WTC11 (cell line): Measurements from ENCODE around the gene DPYSL3. TPM values are rescaled to one million over a fixed set of nuclear protein-coding genes. Genes with fewer than 3 reads are reported as not detected.

ENCODE experiments used
- ATAC-seq: fragments of 200-7000 bp; cut with Tn5 transposase; 2 replicates; pipeline ENCODE4 v1.10.0; 2021; ENCODE audit warnings: mild to moderate bottlenecking, moderate library complexity
- CTCF ChIA-PET: fragments of 300-600 bp; sonication (Branson Sonifier 250); formaldehyde crosslinking; loops from one replicate; lab custom pipeline; 2021; ENCODE audit warnings: antibody characterized with exemption; lab: Charles Lee
- POLR2A ChIA-PET: fragments of 350-600 bp; sonication (Branson Sonifier 250); formaldehyde crosslinking; loops from one replicate; lab custom pipeline; 2021; ENCODE audit warnings: antibody characterized with exemption; lab: Charles Lee
- DNase-seq: peaks from one replicate; pipeline ENCODE4 v3.0.0; 2021; ENCODE audit warnings: low spot score
- H3K27ac Mint-ChIP-seq: 2 replicates; pipeline ENCODE4 v1.8.0; 2021; ENCODE audit warnings: mixed read lengths
- H3K27me3 Mint-ChIP-seq: 2 replicates; pipeline ENCODE4 v1.8.0; 2021; ENCODE audit warnings: low read depth, mild to moderate bottlenecking, moderate library complexity, mixed read lengths
- H3K36me3 Mint-ChIP-seq: 2 replicates; pipeline ENCODE4 v1.8.0; 2021; ENCODE audit warnings: mixed read lengths
- H3K4me1 Mint-ChIP-seq: 2 replicates; pipeline ENCODE4 v1.8.0; 2022; ENCODE audit warnings: mixed read lengths
- H3K4me3 Mint-ChIP-seq: 2 replicates; pipeline ENCODE4 v1.8.0; 2021; ENCODE audit warnings: mild to moderate bottlenecking, moderate library complexity, mixed read lengths
- H3K9me3 Mint-ChIP-seq: 2 replicates; pipeline ENCODE4 v1.8.0; 2021; ENCODE audit warnings: mixed read lengths
- ATF1 ChIP-seq: sonication (generic); formaldehyde crosslinking; IDR thresholded peaks from 2 replicates; pipeline ENCODE4 v1.8.1; 2023; ENCODE audit warnings: mild to moderate bottlenecking, moderate library complexity, missing genetic modification reagents
- CREM ChIP-seq: sonication (generic); formaldehyde crosslinking; IDR thresholded peaks from 2 replicates; pipeline ENCODE4 v1.8.1; 2022; ENCODE audit warnings: mild to moderate bottlenecking, missing genetic modification reagents, moderate library complexity
- E2F1 ChIP-seq: sonication (generic); formaldehyde crosslinking; IDR thresholded peaks from 2 replicates; pipeline ENCODE4 v1.8.0; 2022; ENCODE audit warnings: mild to moderate bottlenecking, missing genetic modification reagents
- EMX1 ChIP-seq: fragments of 250-450 bp; sonication (Bioruptor Pico); IDR thresholded peaks from 2 replicates; pipeline ENCODE4 v1.8.0; 2021; ENCODE audit warnings: mild to moderate bottlenecking
- GTF2I ChIP-seq: fragments of 250-450 bp; sonication (Bioruptor Pico); conservative IDR thresholded peaks from 2 replicates; pipeline ENCODE4 v1.4.0; 2021; ENCODE audit warnings: mild to moderate bottlenecking
- IRF1 ChIP-seq: sonication (generic); formaldehyde crosslinking; IDR thresholded peaks from 2 replicates; pipeline ENCODE4 v1.8.0; 2023; ENCODE audit warnings: missing genetic modification reagents
- IRF2 ChIP-seq: sonication (generic); formaldehyde crosslinking; IDR thresholded peaks from 2 replicates; pipeline ENCODE4 v1.8.0; 2022; ENCODE audit warnings: low read depth, missing genetic modification reagents, borderline replicate concordance
- JAZF1 ChIP-seq: fragments of 250-450 bp; sonication (Bioruptor Pico); IDR thresholded peaks from 2 replicates; pipeline ENCODE4 v1.9.0; 2021; ENCODE audit warnings: moderate library complexity, mild to moderate bottlenecking, inconsistent platforms
- MLX ChIP-seq: sonication (generic); formaldehyde crosslinking; IDR thresholded peaks from 2 replicates; pipeline ENCODE4 v1.8.1; 2023; ENCODE audit warnings: mild to moderate bottlenecking, missing genetic modification reagents, moderate library complexity
- MXD4 ChIP-seq: fragments of 250-450 bp; sonication (Bioruptor Pico); IDR thresholded peaks from 2 replicates; pipeline ENCODE4 v1.8.0; 2021; ENCODE audit warnings: mild to moderate bottlenecking, moderate library complexity, borderline replicate concordance
- MYBL2 ChIP-seq: sonication (generic); formaldehyde crosslinking; IDR thresholded peaks from 2 replicates; pipeline ENCODE4 v1.8.1; 2023; ENCODE audit warnings: mild to moderate bottlenecking, moderate library complexity, missing genetic modification reagents
- NFATC4 ChIP-seq: fragments of 250-450 bp; sonication (Bioruptor Pico); IDR thresholded peaks from 2 replicates; pipeline ENCODE4 v1.9.0; 2021; ENCODE audit warnings: mild to moderate bottlenecking
- NFE2L1 ChIP-seq: sonication (generic); formaldehyde crosslinking; IDR thresholded peaks from 2 replicates; pipeline ENCODE4 v1.8.1; 2023; ENCODE audit warnings: missing genetic modification reagents
- NR1H2 ChIP-seq: sonication (generic); formaldehyde crosslinking; IDR thresholded peaks from 2 replicates; pipeline ENCODE4 v1.9.0; 2021; ENCODE audit warnings: mild to moderate bottlenecking, moderate library complexity, missing genetic modification reagents
- NR3C1 ChIP-seq: sonication (generic); formaldehyde crosslinking; conservative IDR thresholded peaks from 2 replicates; pipeline ENCODE4 v1.8.1; 2023; ENCODE audit warnings: low read depth, mild to moderate bottlenecking, missing genetic modification reagents
- OVOL2 ChIP-seq: fragments of 250-450 bp; sonication (Bioruptor Pico); IDR thresholded peaks from 2 replicates; pipeline ENCODE4 v1.9.0; 2021; ENCODE audit warnings: mild to moderate bottlenecking, borderline replicate concordance
- SMAD4 ChIP-seq: sonication (generic); formaldehyde crosslinking; IDR thresholded peaks from 2 replicates; pipeline ENCODE4 v1.8.0; 2022; ENCODE audit warnings: mild to moderate bottlenecking, missing genetic modification reagents
- SP1 ChIP-seq: sonication (generic); formaldehyde crosslinking; conservative IDR thresholded peaks from 2 replicates; pipeline ENCODE4 v1.8.1; 2022; ENCODE audit warnings: missing genetic modification reagents
- TEAD1 ChIP-seq: sonication (generic); formaldehyde crosslinking; IDR thresholded peaks from 2 replicates; pipeline ENCODE4 v1.8.0; 2022; ENCODE audit warnings: mild to moderate bottlenecking, missing genetic modification reagents
- TP53 ChIP-seq: sonication (generic); formaldehyde crosslinking; IDR thresholded peaks from 2 replicates; pipeline ENCODE4 v1.8.1; 2023; ENCODE audit warnings: mild to moderate bottlenecking, missing genetic modification reagents
- USF2 ChIP-seq: sonication (generic); formaldehyde crosslinking; IDR thresholded peaks from 2 replicates; pipeline ENCODE4 v1.8.1; 2023; ENCODE audit warnings: mild to moderate bottlenecking, missing genetic modification reagents, moderate library complexity
- ZNF138 ChIP-seq: sonication (generic); formaldehyde crosslinking; conservative IDR thresholded peaks from 2 replicates; pipeline ENCODE4 v1.8.1; 2022; ENCODE audit warnings: mild to moderate bottlenecking, moderate library complexity, missing genetic modification reagents
- ZNF219 ChIP-seq: sonication (generic); formaldehyde crosslinking; IDR thresholded peaks from 2 replicates; pipeline ENCODE4 v1.8.0; 2023; ENCODE audit warnings: missing genetic modification reagents, mild to moderate bottlenecking, borderline replicate concordance
- ZNF281 ChIP-seq: sonication (generic); formaldehyde crosslinking; IDR thresholded peaks from 2 replicates; pipeline ENCODE4 v1.8.0; 2023; ENCODE audit warnings: mild to moderate bottlenecking, missing genetic modification reagents
- total RNA-seq: library from RNA; stranded (reverse); gene quantifications from 3 replicates; pipeline ENCODE4 v1.2.3, GENCODE V29; 2021

Gene DPYSL3
- total RNA-seq, 1 experiment from 2014 or later: 358 TPM

- peaks cover 13% of the 10 kb centered on the region for H3K36me3 Mint-ChIP-seq
- H3K4me3 Mint-ChIP-seq: no peak overlapping the region
- no peak overlapping the region for H3K27ac Mint-ChIP-seq
- no peaks in the 10 kb centered on the region for H3K9me3 Mint-ChIP-seq
- peaks cover 89% of the 10 kb centered on the region for H3K4me1 Mint-ChIP-seq
- no peak for TF ChIP-seq OVOL2
- TF ChIP-seq NFE2L1 (CRISPR knock-in tag): no peak
- TF ChIP-seq CREM (CRISPR knock-in tag): no peak
- TF ChIP-seq MYBL2 (CRISPR knock-in tag): no peak
- no peak for TF ChIP-seq NR1H2
- ChIA-PET CTCF (interaction anchor here (0.8 to 1.4 kb wide), 5 partner anchors 12 to 40 kb away, joined by 3 to 5 read pairs (median 3); no protein-coding TSS in a partner anchor), POLR2A (interaction anchor here (0.6 kb wide), 1 partner anchor 18 kb away, joined by 3 read pairs; no protein-coding TSS in a partner anchor)
- H3K27me3 Mint-ChIP-seq: no peaks in the 10 kb centered on the region
- ATAC-seq (peak; percentile 15; the same call in 1 of the 2 replicates), DNase-seq (no peak)
These were observed 72.7 kb downstream of the DPYSL3 start for GRCh38 chr5:147437161-147437596.

- Mint-ChIP-seq H3K27me3 (no peaks in the 10 kb centered on the region), H3K36me3 (peaks cover 13% of the 10 kb centered on the region), H3K4me1 (peaks cover 89% of the 10 kb centered on the region)
- POLR2A ChIA-PET: no interaction called here
- no peak for DNase-seq
- TF ChIP-seq IRF1: no peak
- TF ChIP-seq, all 79 proteins: peak for 0
- CTCF ChIA-PET: interaction anchor here (0.8 to 1.4 kb wide), 6 partner anchors 13 to 248 kb away, joined by 3 to 5 read pairs (median 3); no protein-coding TSS in a partner anchor
- Mint-ChIP-seq H3K27ac (no peak overlapping the region), H3K9me3 (no peaks in the 10 kb centered on the region), H3K4me3 (no peak overlapping the region)
- ATAC-seq: no peak
These were observed 73.3 kb downstream of the DPYSL3 start for GRCh38 chr5:147436596-147436995.

GRCh38 chr5:147434049-147434448 is 75.8 kb downstream of the DPYSL3 start:
- TF ChIP-seq SMAD4 (CRISPR knock-in tag) (no peak), IRF2 (no peak), NR3C1 (CRISPR knock-in tag) (no peak), GTF2I (CRISPR knock-in tag) (no peak), MLX (CRISPR knock-in tag) (no peak), SP1 (CRISPR knock-in tag) (no peak)
- TF ChIP-seq, all 79 proteins: peak for 0
- no peak for ATAC-seq
- peaks cover 84% of the 10 kb centered on the region for H3K4me1 Mint-ChIP-seq
- H3K9me3 Mint-ChIP-seq: no peaks in the 10 kb centered on the region
- H3K36me3 Mint-ChIP-seq: peaks cover 13% of the 10 kb centered on the region
- H3K4me3 Mint-ChIP-seq: no peak overlapping the region
- POLR2A ChIA-PET: interaction anchor here (0.9 to 1.1 kb wide), 2 partner anchors 9 to 14 kb away, joined by 3 to 4 read pairs; no protein-coding TSS in a partner anchor
- DNase-seq: no peak
- H3K27ac Mint-ChIP-seq: no peak overlapping the region
- CTCF ChIA-PET: interaction anchor here (1.1 to 2.9 kb wide), 5 partner anchors 20 to 144 kb away, joined by 3 to 11 read pairs (median 3); no protein-coding TSS in a partner anchor
- no peaks in the 10 kb centered on the region for H3K27me3 Mint-ChIP-seq

- ATAC-seq (no peak), DNase-seq (no peak)
- ChIA-PET POLR2A (no interaction called here), CTCF (interaction anchor here (2.9 kb wide), 1 partner anchor 127 kb away, joined by 11 read pairs; no protein-coding TSS in a partner anchor)
- no peak overlapping the region for H3K4me3 Mint-ChIP-seq
- peak overlapping the region; percentile 57 for H3K27ac Mint-ChIP-seq
- no peaks in the 10 kb centered on the region for H3K27me3 Mint-ChIP-seq
- peaks cover 4% of the 10 kb centered on the region for H3K36me3 Mint-ChIP-seq
- H3K9me3 Mint-ChIP-seq: no peaks in the 10 kb centered on the region
- TF ChIP-seq NFATC4 (CRISPR knock-in tag): no peak
- no peak for TF ChIP-seq JAZF1 (CRISPR knock-in tag)
- no peak for TF ChIP-seq ZNF138
- TF ChIP-seq E2F1 (CRISPR knock-in tag): no peak
- TF ChIP-seq USF2: no peak
- TF ChIP-seq TEAD1: no peak
- no peak for TF ChIP-seq MLX (CRISPR knock-in tag)
- TF ChIP-seq EMX1: no peak
- TF ChIP-seq ATF1 (CRISPR knock-in tag): no peak
- TF ChIP-seq TP53: no peak
- no peak for TF ChIP-seq MXD4 (CRISPR knock-in tag)
- TF ChIP-seq ZNF281 (CRISPR knock-in tag): no peak
- no peak for TF ChIP-seq ZNF219
- H3K4me1 Mint-ChIP-seq: peaks cover 71% of the 10 kb centered on the region
These were observed 77.5 kb downstream of the DPYSL3 start for GRCh38 chr5:147432323-147432722.
